GM21737 (cell line): Measurements from ENCODE around the gene RBM47.
A peak's percentile ranks its signal among the peaks of the same experiment; 100 is the strongest.
"Not testable (repeated sequence)": the region's sequence is repeated elsewhere in the genome, so short reads cannot be mapped to it uniquely, and the experiment has no call there.

ENCODE experiments used
- ATAC-seq: cut with Tn5 transposase; IDR thresholded peaks from one replicate; pipeline ENCODE4 v1.9.1; 2021; ENCODE audit warnings: mild to moderate bottlenecking, moderate library complexity; ENCODE audit not compliant: unreplicated experiment

RBM47 gene

DNA sequence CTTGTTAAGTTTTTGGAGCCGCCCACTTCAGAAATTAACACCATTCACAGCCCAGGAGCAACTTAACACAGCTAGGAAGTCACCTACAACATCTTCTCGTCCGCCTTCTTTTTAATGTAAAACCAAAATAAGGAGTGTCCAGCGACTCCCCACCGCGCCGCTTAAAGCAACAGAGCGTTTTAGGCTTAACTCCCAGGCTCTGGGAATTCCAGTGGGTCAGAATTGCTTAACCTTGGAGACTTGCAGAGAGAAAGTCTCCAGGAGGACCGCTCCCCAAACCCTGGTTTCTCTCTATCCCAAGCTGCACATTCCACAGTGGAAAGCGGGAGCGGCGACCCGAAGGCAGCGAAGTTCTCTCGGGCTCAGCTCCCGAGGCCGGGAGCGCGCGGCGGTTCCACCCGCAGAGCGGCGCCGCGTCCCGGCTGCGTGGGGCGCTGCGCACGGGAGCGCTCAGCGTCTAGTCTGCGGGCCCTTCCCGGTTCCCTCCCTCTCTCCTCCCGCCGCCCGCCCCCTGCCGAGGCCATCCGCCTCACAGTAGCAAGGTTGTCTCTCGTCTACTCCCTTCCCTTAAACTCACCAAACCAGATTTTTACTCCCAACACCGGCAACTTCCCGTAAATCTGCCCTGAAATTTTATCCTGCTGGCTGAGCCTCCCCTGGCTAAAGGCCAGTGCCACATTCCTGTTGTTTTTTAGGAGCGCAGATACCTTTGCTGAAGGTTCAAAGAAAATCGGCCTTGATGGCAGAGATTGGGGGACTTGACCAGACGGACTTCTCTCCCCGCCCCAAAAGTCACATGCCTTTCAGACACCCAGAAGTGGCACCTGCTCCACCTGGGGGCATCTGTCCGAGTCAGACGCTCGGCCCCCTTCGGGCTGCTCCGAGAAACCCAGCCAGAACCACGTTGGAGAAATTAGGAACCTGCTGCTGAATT lies at the start of gene RBM47:
RBM47 (minus strand) TSS at position 464 of the 934 bp plus-strand sequence. CDS start 190,971 bp downstream, outside the sequence.
- peak; percentile 55 for ATAC-seq

- no peak for ATAC-seq
Measured at GRCh38 chr4:40678421-40678820, 48.8 kb upstream of the RBM47 start.

DNA sequence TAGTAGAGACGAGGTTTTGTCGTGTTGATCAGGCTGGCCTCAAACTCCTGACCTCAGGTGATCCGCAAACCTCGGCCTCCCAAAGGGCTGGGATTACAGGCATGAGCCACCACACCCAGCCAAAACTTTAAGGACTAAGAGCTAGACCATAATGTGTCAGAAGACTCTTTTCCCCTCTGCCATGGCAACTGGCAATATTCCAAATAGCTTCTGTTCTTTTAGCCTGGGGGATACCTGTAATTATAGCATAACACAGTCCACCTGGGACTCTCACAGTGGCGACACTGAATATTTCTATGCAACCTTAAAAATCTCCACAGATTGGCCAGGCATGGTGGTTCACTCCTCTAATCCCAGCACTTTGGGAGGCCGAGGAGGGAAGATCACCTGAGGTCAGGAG lies 45.5 kb upstream of the RBM47 start:
- no peak for ATAC-seq

GRCh38 chr4:40672528-40673522 lies 43.2 kb upstream of the RBM47 start:
- peak; percentile 66 for ATAC-seq

DNA sequence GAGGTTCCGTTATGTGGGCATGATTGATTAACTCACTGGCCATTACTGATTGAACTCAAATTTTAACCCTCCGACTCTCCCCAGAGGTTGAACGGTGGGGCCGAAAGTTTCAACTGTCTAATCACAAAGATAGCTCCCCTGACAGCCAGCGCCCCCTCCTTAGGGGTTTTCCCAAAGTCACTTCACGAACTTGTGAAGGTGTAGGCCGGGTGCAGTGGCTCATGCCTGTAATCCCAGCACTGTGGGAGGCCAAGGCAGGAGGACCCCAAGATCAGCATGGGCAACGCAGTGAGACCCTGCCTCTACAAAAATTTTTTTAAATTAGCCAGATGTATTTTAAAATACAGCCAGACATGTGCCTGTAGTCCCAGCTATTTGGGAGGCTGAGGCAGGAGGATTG lies 39.8 kb upstream of the RBM47 start:
- ATAC-seq: no peak

DNA sequence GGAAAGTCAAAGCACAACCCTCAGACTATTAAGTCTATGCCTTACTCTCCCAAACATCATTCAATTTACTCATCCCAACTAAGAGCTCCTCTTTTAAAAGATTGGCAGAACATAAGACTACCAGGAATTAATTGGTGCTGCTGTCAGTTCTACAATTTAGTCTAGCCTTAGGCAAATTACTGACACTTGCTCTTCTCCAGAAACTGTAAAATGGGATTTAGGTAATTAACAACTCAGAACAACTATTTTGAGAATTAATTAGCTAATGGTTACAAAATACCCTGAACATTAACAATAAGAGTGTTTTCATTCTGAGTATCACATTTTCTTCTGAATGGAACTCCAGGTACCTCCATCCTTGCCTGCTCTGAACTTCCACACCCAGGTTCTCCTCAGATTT lies 36.2 kb upstream of the RBM47 start:
- ATAC-seq: no peak

- peak; percentile 40 for ATAC-seq
Measured at GRCh38 chr4:40662962-40663604, 33.4 kb upstream of the RBM47 start.

DNA sequence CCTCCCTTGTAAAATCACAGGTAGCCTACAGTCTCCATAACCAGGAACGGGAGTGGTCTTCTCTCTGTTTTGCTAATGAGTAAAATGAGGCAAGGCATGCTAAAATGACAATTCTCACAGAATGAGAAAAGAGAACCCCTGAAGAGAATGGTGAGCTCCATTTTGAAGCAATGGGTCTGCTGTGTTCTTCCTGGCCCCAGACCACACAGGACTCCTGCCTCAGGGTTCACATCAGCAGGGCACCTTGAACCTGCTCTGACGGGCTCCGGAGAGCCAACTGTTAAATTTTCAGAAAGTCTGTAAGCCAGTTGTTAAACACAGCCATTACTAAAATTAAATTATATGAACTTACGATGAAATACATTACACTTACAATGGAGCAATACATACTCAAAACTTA lies 32.1 kb upstream of the RBM47 start:
- ATAC-seq: no peak

GRCh38 chr4:40656201-40656863 lies 26.7 kb upstream of the RBM47 start:
- ATAC-seq: peak; percentile 92

DNA sequence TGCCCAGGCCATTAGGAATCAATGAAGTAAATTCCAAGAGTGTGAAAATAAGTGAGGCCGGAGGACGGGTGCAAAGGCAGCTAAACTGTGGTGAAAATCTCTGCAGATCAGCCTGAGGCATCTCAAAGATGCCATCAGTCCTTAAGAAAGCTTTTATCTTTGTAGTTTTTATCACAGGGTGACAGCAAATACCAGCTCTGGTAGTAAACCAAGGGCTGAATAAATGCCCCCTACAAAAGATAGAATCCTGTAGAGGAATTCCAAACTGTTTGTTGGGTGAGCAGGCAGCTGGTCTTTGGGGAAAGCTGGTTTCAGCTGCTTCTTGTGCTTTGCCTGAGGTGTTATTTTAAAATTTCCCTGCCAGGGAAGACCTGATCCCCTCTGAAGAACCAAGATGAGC lies 21.6 kb upstream of the RBM47 start:
- no peak for ATAC-seq

DNA sequence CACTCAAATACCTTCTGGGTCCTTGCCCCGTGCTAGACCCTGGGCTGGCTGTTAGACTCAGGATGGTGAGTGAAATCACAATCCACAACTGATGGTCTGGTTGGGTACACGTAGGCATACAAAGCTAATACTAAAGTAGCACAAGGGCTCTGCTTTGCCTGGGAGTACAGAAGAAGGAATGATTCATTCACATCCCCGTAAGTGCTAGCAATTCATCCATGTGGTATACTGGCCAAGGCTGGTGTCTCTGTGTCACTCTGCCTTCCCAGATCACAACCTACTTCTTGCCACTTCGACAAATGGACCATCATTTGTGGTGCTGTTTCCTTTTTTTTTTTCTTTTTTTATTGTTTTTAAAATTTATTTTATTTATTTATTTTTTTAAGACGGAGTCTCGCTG lies 19.7 kb upstream of the RBM47 start:
- ATAC-seq: no peak

DNA sequence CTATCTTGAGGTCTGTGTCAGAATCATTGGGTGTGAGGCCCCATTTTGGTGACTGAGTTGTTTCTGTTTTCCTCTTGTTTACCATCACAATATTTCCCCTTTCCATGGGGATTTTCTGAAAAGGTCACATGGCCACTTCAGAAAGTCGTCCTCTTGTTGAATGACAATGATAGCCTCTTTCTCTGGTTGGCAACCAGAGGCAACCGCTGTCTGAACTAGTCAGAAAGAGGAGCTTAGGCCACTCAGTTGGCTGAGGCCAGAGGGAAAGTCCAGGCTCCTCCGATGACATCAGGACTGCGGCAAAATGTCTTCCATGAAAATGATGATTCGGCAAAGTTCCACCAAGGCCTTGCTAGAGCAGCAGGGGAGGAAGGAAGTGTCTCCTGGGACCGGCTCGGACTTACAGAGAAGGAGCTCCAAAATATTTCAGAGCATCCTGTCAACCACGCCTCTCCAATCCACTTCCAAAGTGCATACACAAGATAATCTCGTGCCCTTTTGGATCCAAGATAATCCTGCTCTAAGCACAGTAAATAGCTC lies 19.1 kb upstream of the RBM47 start:
- no peak for ATAC-seq

DNA sequence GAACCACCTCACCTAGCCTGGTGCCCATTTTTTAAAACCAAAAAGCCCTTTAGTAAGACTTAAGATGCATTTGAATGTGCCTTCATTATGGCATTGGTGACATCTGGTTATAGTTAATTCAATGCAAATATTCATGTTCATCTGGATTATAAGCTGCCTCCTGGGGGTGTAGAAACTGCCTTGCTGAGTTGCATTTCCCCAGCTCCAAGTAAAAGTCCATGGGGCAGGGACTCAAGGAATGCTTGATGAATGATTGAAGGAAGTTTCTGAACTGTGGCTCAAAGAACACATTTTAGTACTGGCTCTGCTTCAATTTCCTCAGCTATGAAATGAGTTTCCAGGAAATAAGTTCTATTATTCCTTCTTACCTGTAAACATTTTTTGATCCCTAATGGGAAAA lies 18.5 kb upstream of the RBM47 start:
- ATAC-seq: no peak

DNA sequence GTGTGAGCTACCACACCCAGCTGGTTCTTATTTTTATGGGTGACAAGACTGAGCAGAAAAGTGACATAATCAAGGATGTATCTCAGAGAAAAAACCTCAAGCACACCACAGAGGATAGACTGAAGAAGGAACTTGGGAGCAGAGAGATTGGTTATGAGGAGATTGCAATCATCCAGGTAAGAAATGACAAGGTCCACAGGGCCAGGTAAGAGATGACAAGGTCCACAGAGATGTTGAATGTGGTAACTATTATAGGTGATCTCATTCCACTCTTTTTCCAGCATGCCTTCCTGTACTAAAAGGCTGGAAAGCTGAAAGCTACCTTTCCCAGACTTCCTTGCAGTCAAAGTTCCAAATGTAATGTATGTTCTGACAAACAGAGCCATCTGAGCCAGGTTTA lies 15.9 kb upstream of the RBM47 start:
- ATAC-seq: no peak

GRCh38 chr4:40632080-40632479 lies 2.4 kb upstream of the RBM47 start:
- ATAC-seq: no peak

- ATAC-seq: peak; percentile 47
Measured at GRCh38 chr4:40630335-40631021, 814 bp upstream of the RBM47 start.

DNA sequence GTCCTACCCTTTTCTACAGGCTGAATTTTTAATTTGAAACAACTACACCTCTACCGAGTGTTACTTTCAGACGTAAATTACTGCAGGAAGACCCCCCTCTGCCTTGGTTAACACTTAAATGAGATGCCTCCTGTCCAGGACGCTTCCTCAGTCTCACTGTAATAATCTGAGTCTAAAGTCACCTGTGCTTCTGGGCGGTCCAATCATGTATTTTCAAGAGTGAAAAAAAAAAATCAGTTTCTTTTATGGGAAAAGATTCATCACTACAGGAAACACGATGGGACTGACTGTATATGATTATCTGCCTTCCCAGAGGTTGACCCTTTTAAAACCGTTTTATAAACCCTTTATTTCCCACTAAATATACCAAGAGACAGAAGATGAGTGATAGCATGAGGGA lies 776 bp downstream of the RBM47 start:
- ATAC-seq: no peak

DNA sequence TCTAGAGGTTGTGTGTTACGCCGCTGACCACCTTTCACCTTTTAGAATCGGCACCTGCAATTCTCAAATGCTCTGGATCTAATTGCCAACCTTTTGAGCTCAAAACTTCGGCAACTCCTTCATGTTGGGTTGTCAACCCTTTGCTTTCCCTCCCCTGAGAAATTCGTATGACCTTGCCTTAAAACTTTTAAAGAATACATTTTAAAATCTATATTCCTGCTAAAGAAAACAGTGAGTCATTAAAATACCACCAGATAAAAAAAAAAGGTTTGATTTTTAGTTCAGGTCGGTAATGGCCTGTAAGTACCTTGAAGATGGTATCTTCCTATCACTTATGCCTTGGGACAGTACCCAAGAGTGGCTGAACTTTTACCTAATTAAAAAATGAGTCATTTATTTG lies 1.3 kb downstream of the RBM47 start:
- not testable (repeated sequence) for ATAC-seq

DNA sequence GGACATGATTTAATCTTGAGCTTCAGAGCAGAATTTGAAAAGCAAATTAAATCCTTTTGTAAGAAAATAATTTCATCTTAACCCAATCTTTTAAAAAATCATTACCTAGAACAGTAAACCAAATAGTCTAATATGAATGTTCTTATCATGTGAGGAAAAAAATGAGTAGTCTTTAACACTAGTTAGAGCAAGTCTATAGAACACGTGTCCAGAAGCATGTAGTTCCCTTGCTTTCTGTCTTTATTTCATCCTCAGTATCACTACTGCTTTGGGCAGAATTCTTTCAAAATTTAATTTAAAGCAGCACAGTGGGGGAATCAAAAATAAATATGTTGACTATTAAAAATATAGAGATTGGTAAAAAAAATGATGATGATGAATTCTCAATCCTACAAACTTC lies 2.1 kb downstream of the RBM47 start:
- no peak for ATAC-seq
